Activated CD8-positive, alpha-beta memory T cell treated with anti-CD3 and anti-CD28 coated beads for 24 hours (primary cell): Measurements from ENCODE around the gene DPYSL4.

Source experiments
- DNase-seq: peaks from one replicate; pipeline ENCODE4 v3.0.0-alpha.2; 2020

The DPYSL4 gene

GRCh38 chr10:132164761-132165278 is 21.9 kb upstream of the DPYSL4 start:
- no peak for DNase-seq

DNA sequence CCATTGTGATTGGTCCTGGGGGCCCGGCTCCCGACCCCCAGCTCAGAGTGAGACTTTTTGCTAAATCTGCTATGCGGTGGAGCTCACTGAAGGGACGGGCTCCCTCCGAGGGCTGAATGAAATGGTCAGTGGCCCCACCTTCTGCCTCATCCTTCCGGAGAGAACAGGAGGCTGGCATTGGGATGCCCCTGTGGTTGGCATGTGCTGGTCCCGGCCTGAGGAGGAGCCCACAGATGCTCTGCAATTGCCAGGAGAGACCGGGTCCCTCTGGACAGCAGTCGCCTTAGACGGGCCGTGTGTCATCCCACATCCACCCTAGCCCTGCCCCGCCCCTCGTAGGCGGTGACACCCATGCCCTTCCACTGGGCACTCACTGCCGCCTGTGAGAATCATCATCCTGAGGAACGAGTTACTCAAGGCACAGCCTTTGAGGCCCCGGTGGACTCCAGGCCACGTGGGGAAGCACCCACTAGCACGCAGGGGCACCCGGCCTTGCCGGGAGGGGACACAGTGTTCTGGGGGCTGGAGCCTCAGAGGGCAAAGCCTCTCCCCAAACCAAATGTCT is 21.2 kb upstream of the DPYSL4 start:
- DNase-seq = no peak

GRCh38 chr10:132166216-132166950 is 20.4 kb upstream of the DPYSL4 start:
- no peak for DNase-seq

GRCh38 chr10:132167041-132167674 is 19.6 kb upstream of the DPYSL4 start:
- no peak for DNase-seq

- DNase-seq = no peak
These were observed 18.8 kb upstream of the DPYSL4 start for GRCh38 chr10:132167976-132168375.

DNA sequence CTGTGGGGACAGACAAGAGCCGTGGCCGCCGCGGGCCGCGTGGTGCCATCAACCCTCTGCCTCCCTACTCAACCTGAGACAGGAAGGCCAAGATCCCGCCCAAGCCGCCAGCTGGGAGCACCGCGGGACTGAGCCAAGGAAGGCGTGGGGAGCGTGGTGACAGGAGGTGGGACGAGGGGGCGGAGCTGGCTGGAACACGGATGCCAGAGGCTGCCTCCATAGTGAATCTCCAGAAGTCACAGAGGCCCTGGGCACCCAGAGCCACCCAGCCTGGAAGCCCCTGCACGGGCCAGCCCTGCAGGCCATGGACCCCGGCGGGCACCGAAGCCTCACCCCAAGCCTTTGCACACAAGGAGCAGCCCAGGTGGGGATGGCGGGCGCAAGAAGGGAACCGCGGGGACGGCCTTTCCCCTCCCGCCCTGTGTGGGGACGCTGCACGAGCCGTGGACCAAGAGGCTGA is 18.1 kb upstream of the DPYSL4 start:
- no peak for DNase-seq

- DNase-seq = no peak
These were observed 17.6 kb upstream of the DPYSL4 start for GRCh38 chr10:132169031-132169765.

DNA sequence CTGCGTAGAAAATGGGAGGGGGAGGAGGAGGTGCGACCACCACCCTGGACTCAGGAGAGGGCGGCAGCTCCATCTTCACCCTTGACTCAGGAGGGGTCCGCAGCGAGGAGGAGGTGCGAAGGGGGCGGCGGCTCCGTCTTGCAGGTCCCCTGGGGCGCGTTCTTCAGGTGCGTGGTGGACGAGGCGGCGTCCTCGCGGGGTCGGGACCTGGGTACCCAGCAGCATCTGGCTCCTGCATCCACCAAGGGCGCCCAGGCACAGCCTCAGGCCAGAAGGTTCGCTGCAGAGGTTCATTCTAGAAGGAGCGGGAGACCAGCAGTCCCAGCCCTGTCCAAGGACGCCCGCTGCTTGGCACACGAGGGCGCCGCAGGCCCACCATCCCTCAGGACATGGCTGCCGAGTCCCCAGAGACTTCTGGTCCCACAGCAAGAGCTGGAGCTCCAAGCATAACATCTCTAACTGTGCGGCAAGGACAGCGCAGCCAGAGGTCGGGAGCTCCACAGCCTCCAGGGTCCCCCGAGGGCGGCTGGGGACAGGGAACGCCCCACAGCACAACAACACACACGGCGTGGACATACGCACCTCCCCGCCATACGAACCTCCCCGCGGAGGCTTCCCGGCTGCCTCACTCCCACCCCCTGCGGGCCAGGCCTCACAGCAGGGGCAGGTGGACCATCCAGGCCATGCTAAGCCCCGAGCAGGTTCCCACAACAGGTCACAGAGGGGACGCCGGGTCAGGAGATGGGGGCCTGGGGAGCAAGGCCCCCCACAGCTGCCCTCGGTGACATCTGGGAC is 16.8 kb upstream of the DPYSL4 start:
- no peak for DNase-seq

GRCh38 chr10:132170561-132171361 is 16.0 kb upstream of the DPYSL4 start:
- DNase-seq = no peak

- DNase-seq = no peak
These were observed 14.4 kb upstream of the DPYSL4 start for GRCh38 chr10:132172091-132173066.

- no peak for DNase-seq
These were observed 13.6 kb upstream of the DPYSL4 start for GRCh38 chr10:132173185-132173584.

GRCh38 chr10:132174237-132174636 is 12.5 kb upstream of the DPYSL4 start:
- no peak for DNase-seq

DNA sequence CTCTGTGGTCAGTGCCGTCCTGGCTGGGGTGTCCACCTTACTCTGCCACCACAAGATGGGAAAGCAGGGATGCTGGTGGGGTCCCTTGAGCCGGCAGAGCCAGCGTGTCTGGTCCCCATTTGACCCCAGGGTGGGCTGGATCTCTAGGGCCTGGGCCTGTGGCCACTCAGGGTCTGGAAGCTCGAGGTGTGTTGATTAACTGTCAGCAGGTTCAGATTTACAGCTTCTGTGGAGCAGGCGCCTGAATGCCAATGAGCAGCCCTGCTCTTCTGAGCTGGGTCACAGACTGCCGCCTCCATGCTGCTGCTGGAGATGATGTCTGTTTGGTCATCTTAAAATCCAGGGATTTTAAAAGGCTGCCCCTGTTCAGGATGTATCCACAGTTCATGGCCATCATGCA is 11.3 kb upstream of the DPYSL4 start:
- DNase-seq = no peak

- DNase-seq = no peak
These were observed 10.7 kb upstream of the DPYSL4 start for GRCh38 chr10:132175907-132176581.

DNA sequence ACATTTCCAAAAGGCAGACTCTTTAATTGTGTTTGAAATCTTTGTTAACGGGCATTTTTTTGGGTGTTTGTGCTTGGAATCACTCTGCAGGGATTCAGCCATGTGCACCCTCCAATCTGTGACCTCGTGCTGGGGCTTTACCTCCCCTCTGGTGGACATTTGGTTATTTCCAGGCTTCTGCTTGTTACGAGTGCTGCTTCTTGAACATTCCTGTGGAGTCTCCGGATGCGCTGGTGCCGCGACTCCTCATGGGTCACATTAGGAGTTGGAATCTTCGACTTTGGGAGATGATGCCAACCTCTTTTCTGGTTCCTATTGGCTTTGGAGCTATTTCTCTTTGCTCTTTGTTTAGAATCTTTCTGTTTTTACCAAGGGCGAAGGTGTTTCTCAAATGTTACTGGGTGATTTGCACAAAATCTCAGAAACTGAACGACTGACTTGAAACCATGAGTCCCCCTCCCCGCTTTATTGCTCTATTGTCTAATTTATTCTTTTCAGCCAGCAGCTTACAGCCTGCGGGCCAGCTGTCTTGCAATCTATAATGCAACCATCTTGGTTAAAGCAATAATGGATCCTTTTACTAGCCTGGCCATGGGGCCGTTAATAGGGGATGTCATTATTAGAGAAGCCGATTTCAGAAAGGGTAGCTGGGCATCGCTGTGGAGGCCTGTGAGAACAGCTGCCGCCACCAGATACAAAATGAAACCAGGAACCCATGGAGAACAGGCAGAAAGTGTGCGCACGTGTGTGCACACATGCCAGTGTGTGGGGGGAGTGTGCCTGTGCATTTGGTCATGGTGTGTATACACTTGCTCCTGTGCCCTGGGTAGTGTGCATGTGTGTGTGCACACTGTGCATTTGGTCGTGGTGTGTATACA is 9.9 kb upstream of the DPYSL4 start:
- no peak for DNase-seq

GRCh38 chr10:132178046-132178445 is 8.7 kb upstream of the DPYSL4 start:
- no peak for DNase-seq

DNA sequence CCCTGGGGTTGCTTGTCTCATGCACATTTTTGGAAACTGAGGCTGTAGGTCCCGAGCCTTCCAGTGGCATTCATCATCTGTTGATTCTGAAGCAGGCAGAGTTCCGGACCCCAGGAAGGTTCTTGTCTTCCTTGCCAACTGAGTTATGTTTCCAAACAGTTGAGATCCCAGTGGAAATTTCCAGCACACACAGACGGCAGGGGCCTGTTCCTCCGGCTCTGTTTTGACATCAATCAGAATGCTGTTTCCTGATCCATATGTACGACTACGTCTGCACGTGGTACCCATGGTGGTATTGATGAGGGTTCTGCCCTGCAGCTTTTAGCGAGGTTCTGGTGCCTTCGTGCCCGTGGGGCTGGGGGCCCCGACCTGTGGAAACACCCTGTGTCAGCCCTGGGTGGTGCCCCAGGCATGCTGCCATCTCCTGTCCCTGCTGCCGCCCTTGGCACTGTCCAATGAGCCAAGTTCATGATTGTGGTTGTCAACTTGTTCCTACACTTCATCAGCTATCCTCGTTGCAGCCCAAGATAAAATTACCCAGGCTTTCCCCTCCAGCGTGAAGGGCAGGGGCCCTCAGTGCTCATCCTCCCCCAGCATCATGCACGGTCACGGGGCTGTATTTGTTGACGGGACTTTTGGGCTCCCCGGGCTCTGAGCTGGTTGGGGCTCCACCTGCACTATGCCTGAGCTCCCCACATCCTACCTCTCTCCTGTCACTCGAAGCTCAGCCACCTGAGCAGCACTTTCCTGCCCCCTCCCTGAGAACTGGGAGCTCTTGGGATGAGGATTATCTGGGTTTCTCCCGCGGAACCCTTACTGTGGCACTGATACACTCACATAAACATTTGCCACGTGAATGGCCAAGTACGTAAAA is 7.8 kb upstream of the DPYSL4 start:
- no peak for DNase-seq
